ENCODE data around the gene REM2. TPM values are rescaled to one million over a fixed set of nuclear protein-coding genes. Genes with fewer than 3 reads are reported as not detected.

The REM2 gene
- total RNA-seq, 1 experiment from 2014 or later, result 0.47 TPM

DNA sequence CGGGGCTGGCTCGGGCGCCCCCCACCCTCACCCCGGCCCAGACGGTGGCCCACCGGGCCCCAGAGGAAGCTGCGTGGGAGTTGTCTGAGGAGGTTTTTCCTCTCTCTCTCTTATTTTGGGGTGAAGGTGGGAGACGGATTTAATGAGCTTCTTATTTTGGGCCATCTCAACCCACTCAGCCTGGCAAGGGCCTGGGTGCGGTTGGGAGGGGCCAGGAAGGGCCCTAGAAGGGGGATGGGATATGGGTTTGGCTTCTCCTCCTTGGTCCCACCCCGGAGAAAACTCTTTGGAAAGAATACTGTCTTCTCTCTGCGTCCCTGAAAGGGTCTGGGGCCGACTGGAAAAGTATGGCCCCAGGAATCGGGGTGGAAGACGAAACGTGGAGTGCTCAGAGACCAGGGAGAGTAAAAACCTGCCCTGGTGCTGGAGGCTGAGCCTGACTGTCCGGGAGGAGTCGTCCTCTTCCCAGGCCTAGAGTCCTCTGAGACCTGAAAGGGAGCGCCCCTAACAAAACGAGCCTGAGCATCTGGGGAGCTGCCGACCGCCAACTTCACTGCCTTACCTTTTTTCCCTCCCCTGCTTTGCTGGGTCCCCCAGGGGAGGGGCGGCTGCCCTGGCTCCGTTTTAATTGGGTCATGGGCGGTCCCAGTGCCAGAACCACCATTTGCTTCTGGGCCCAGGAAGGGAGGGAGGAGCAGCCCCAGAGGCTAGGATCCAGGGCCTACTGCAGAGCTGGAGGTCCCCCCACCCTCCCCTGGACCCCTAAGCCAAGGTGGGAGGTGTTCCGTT lies 45.1 kb upstream of the REM2 start (continued):
- no peak for TF ChIP-seq EGR1 (IDR thresholded peaks at IDR 0.05; ENCODE audit: low read depth)
- no peak for TF ChIP-seq CEBPB (IDR thresholded peaks at IDR 0.05; ENCODE audit: low read depth)
- TF ChIP-seq ZNF274 (IDR thresholded peaks at IDR 0.05; ENCODE audit: low read depth, low read length), result no peak
- no peak for TF ChIP-seq POLR2AphosphoS5 (IDR thresholded peaks at IDR 0.05; ENCODE audit: low read depth, low read length)
- TF ChIP-seq, protein P1, sequence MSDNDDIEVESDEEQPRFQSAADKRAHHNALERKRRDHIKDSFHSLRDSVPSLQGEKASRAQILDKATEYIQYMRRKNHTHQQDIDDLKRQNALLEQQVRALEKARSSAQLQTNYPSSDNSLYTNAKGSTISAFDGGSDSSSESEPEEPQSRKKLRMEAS (IDR thresholded peaks at IDR 0.05), result no peak
- TF ChIP-seq, protein P2, sequence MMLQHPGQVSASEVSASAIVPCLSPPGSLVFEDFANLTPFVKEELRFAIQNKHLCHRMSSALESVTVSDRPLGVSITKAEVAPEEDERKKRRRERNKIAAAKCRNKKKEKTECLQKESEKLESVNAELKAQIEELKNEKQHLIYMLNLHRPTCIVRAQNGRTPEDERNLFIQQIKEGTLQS (IDR thresholded peaks at IDR 0.05), result no peak
- no peak for TF ChIP-seq EZH2 (IDR thresholded peaks at IDR 0.05)
- TF ChIP-seq RAD21 (IDR thresholded peaks at IDR 0.05; ENCODE audit: low read depth), result no peak
- TF ChIP-seq EZH2phosphoT487 (IDR thresholded peaks at IDR 0.05; ENCODE audit: borderline replicate concordance), result no peak
- TF ChIP-seq SP1 (IDR thresholded peaks at IDR 0.05; ENCODE audit: low read depth), result no peak
- no peak for TF ChIP-seq JUND (IDR thresholded peaks at IDR 0.05)
- TF ChIP-seq SRF (IDR thresholded peaks at IDR 0.05; ENCODE audit: low read depth), result no peak

DNA sequence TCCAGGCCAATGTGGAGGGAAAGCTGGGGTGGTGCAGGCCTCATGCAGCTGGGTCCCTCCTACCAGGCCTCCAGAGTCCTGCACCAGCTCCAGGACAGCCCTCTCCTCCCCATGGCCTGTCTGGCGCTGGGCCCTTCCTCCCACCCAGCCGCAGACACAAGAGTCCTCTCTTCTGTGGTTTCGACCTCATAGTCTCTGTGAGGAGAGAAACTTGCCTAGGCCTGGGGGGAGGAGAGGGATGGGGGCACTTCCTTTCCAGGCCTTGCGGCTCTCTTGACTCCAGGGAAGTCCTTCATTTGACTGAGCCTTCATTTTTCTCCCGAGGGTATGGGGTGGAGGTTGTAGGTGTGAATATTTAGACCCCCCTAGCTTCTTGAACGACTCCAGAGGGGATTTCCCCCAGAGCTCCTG lies 44.4 kb upstream of the REM2 start:
- H3K4me3 ChIP-seq (replicated peaks in 1 of 2; ENCODE audit: low read depth in 1 of 2, low read length in 2 of 2), result no peak overlapping the region
- POLR2A ChIA-PET, result no interaction called here
- H3K27me3 ChIP-seq (ENCODE audit: insufficient read depth, low read length), result no peaks in the 10 kb centered on the region
- H3K4me2 ChIP-seq (ENCODE audit: low read length), result no peak overlapping the region
- ATAC-seq, result no peak
- peaks cover 8 to 11% of the 10 kb centered on the region in 2 experiments for H3K36me3 ChIP-seq (ENCODE audit: control insufficient read depth in 1 of 2, insufficient read depth in 2 of 2, low read length in 2 of 2)
- H4K20me1 ChIP-seq (ENCODE audit: insufficient read depth), result no peaks in the 10 kb centered on the region
- RAD21 ChIA-PET (ENCODE audit: low non-redundant PET in 1 of 2, low total read pairs in 2 of 2, uncharacterized antibody in 2 of 2, unreplicated experiment in 2 of 2), result interaction anchor here in 1 of 2 experiments (0.6 kb wide), 1 partner anchor 14 kb away, joined by 3 read pairs; no protein-coding TSS in a partner anchor
- H3K9ac ChIP-seq (ENCODE audit: low read length), result no peak overlapping the region
- H3K9me2 ChIP-seq (ENCODE audit: insufficient read depth), result no peaks in the 10 kb centered on the region
- peaks cover 0 to 14% of the 10 kb centered on the region in 2 experiments; a peak in 1 of 4 replicates for H3K4me1 ChIP-seq (ENCODE audit: control insufficient read depth in 1 of 2, insufficient read depth in 2 of 2, low read length in 2 of 2)
- H3K9me3 ChIP-seq (ENCODE audit: control insufficient read depth in 1 of 2, insufficient read depth in 1 of 2, low read depth in 1 of 2, low read length in 2 of 2), result no peaks in the 10 kb centered on the region
- CTCF ChIA-PET, result interaction anchor here (0.6 kb wide), 1 partner anchor 15 kb away, joined by 3 read pairs; no protein-coding TSS in a partner anchor
- no peak overlapping the region for H2AFZ ChIP-seq (ENCODE audit: low read depth, low read length, poor library complexity, severe bottlenecking)
- DNase-seq (ENCODE audit: low read depth, low spot score), result no peak
- TF ChIP-seq, protein P3, sequence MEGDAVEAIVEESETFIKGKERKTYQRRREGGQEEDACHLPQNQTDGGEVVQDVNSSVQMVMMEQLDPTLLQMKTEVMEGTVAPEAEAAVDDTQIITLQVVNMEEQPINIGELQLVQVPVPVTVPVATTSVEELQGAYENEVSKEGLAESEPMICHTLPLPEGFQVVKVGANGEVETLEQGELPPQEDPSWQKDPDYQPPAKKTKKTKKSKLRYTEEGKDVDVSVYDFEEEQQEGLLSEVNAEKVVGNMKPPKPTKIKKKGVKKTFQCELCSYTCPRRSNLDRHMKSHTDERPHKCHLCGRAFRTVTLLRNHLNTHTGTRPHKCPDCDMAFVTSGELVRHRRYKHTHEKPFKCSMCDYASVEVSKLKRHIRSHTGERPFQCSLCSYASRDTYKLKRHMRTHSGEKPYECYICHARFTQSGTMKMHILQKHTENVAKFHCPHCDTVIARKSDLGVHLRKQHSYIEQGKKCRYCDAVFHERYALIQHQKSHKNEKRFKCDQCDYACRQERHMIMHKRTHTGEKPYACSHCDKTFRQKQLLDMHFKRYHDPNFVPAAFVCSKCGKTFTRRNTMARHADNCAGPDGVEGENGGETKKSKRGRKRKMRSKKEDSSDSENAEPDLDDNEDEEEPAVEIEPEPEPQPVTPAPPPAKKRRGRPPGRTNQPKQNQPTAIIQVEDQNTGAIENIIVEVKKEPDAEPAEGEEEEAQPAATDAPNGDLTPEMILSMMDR (IDR thresholded peaks at IDR 0.05 in 2 of 3, conservative IDR thresholded peaks at IDR 0.05 in 1 of 3; ENCODE audit: borderline replicate concordance in 1 of 3, insufficient read depth in 1 of 3, low read depth in 2 of 3, low read length in 2 of 3), result no peak
- TF ChIP-seq ELF1 (IDR thresholded peaks at IDR 0.05; ENCODE audit: borderline replicate concordance, low read depth), result no peak
- TF ChIP-seq SIN3A (IDR thresholded peaks at IDR 0.05; ENCODE audit: low read depth), result no peak
- TF ChIP-seq RAD21 (IDR thresholded peaks at IDR 0.05; ENCODE audit: low read depth), result no peak
- no peak for TF ChIP-seq CEBPB (IDR thresholded peaks at IDR 0.05; ENCODE audit: low read depth)
- no peak for TF ChIP-seq EGR1 (IDR thresholded peaks at IDR 0.05; ENCODE audit: low read depth)
- no peak for TF ChIP-seq FOSL1 (IDR thresholded peaks at IDR 0.05; ENCODE audit: low read depth)
- no peak for TF ChIP-seq EZH2phosphoT487 (IDR thresholded peaks at IDR 0.05; ENCODE audit: borderline replicate concordance)
- intact Hi-C loops (cut with micrococcal nuclease), result no loop called here
- H3K79me2 ChIP-seq (ENCODE audit: insufficient read depth, low read length), result no peaks in the 10 kb centered on the region
- H3K27ac ChIP-seq (ENCODE audit: low read depth, low read length), result no peak overlapping the region
- no TSS peak for BruUV-seq (replicated peaks)

Measured in HCT116 (cell line).